ENCODE results near the gene CXorf38. TPM values are rescaled to one million over a fixed set of nuclear protein-coding genes. Genes with fewer than 3 reads are reported as not detected.

Gene CXorf38
- total RNA-seq (2021; fragmentation: NEBNext Ultra II Directional; extraction: Animal tissue kit (Norgen Biotek cat#: 25700)) (6.4 and 7.2 TPM in 2 replicates), polyA plus RNA-seq (2011; rRNA removed) (3.6 and 3.7 TPM in 2 replicates), polyA minus RNA-seq (2011; rRNA and poly(A)+ RNA removed) (4.0 and 4.6 TPM in 2 replicates)
- 5.8 TPM for polyA plus RNA-seq (2011; cell fraction: cytosol; rRNA removed)
- polyA plus RNA-seq (2011; cell fraction: nucleus; rRNA removed): 3.6 TPM
- 4.1 to 5.9 TPM (median 4.9 TPM) in 4 replicates for polyA plus RNA-seq (2012, experiment 1 of 2)
- polyA plus RNA-seq (2012, experiment 2 of 2): 1.1 TPM
- 4.5 TPM for polyA plus RNA-seq (2013, experiment 1 of 2)
- polyA plus RNA-seq (2013, experiment 2 of 2): 4.4 TPM
- 2.6 TPM for polyA minus RNA-seq (2011; cell fraction: cytosol; rRNA and poly(A)+ RNA removed)
- polyA minus RNA-seq (2011; cell fraction: nucleus; rRNA and poly(A)+ RNA removed): 6.0 TPM
- long read RNA-seq, experiment 1, partial matches to known transcripts: 2 of 8 reads
- long read RNA-seq, experiment 1, other reads (novel, unspliced or antisense): 4 of 8 reads
- long read RNA-seq, experiment 2: 0 reads

- H3K4me3 ChIP-seq (ENCODE audit: extremely low read depth in 1 of 4, insufficient read depth in 2 of 4, low read depth in 3 of 4, low read length in 4 of 4): peak within 1 kb of the TSS; percentile 43 to 91 (median 66)
- H3K56ac ChIP-seq (replicated peaks; ENCODE audit: insufficient read length, low read depth, low read length): no peak within 1 kb of the TSS
- H3K4ac ChIP-seq (replicated peaks; ENCODE audit: insufficient read length, low read depth, low read length): no peak within 1 kb of the TSS
- H3K9me3 ChIP-seq (ENCODE audit: insufficient read depth in 2 of 2, low read depth in 1 of 2, low read length in 1 of 2): no peaks in the 10 kb centered on the region
- H3K4me2 ChIP-seq (ENCODE audit: insufficient read depth in 1 of 2, low read depth in 2 of 2, low read length in 2 of 2): peak within 1 kb of the TSS; percentile 73 to 89
- H3K14ac ChIP-seq (ENCODE audit: insufficient read length): no peak within 1 kb of the TSS
- H2BK12ac ChIP-seq (ENCODE audit: low read depth, low read length): no peak within 1 kb of the TSS; the same call in 1 of the 2 replicates
- H3K4me1 ChIP-seq (replicated peaks in 1 of 4; ENCODE audit: control insufficient read depth in 3 of 4, insufficient read depth in 4 of 4, low read length in 3 of 4): peaks cover 0 to 3% (median 0%) of the 10 kb centered on the region in 4 experiments; a peak in 2 of 7 replicates
- H4K91ac ChIP-seq (replicated peaks; ENCODE audit: insufficient read length, low read length): no peak within 1 kb of the TSS
- peaks cover 0 to 19% (median 0%) of the 10 kb centered on the region in 4 experiments; a peak in 2 of 8 replicates for H3K36me3 ChIP-seq (ENCODE audit: control insufficient read depth in 2 of 4, insufficient read depth in 4 of 4, low read length in 3 of 4)
- H2AK5ac ChIP-seq (ENCODE audit: low read depth, low read length): no peak within 1 kb of the TSS
- FAIRE-seq: no peak
- peak within 1 kb of the TSS; percentile 75 for H3K27ac ChIP-seq (ENCODE audit: low read depth, low read length)
- H3K79me1 ChIP-seq (ENCODE audit: low read depth, low read length): 0 out of 2 replicates have a peak, but pooled peaks cover 2% of the 10 kb centered on the region
- no peak within 1 kb of the TSS for H2AFZ ChIP-seq (ENCODE audit: low read length)
- H3K79me2 ChIP-seq (ENCODE audit: control insufficient read depth in 1 of 2, insufficient read depth in 2 of 2, low read length in 2 of 2): peaks cover 0 to 14% of the 10 kb centered on the region in 2 experiments; a peak in 2 of 4 replicates
- no peak within 1 kb of the TSS for H2BK120ac ChIP-seq (replicated peaks; ENCODE audit: low read depth, low read length)
- H4K8ac ChIP-seq (ENCODE audit: extremely low read depth, insufficient read depth, low read length): no peak within 1 kb of the TSS
- no peak within 1 kb of the TSS for H2BK15ac ChIP-seq (ENCODE audit: low read length)
- H3K23me2 ChIP-seq (ENCODE audit: low read depth, low read length): peaks cover 5% of the 10 kb centered on the region
- H4K5ac ChIP-seq (ENCODE audit: insufficient read length, low read depth, low read length): no peak within 1 kb of the TSS
- peak within 1 kb of the TSS in 3 of 4 experiments; percentile 25 to 67 (median 55); a peak in 5 of 7 replicates for H3K9ac ChIP-seq (replicated peaks in 1 of 4; ENCODE audit: extremely low read depth in 1 of 4, low read depth in 3 of 4, low read length in 3 of 4)
- DNase-seq (ENCODE audit: low read depth in 1 of 2, low spot score in 2 of 2): peak; percentile 65 to 91
- peaks cover 0 to 7% of the 10 kb centered on the region in 2 experiments for H4K20me1 ChIP-seq (replicated peaks in 1 of 2; ENCODE audit: control insufficient read depth in 1 of 2, insufficient read depth in 2 of 2, low read length in 2 of 2)
- H3K18ac ChIP-seq (ENCODE audit: extremely low read depth, low read length): no peak within 1 kb of the TSS; the same call in 1 of the 2 replicates
- H2BK20ac ChIP-seq (ENCODE audit: low read length): no peak within 1 kb of the TSS
- H3K23ac ChIP-seq (ENCODE audit: insufficient read length): no peak within 1 kb of the TSS
- WGBS, 2 experiments (ENCODE audit: extremely low coverage in 1 of 2, insufficient coverage in 1 of 2, insufficient read length in 1 of 2, insufficient replicate concordance in 2 of 2, low coverage in 1 of 2, low lambda C conversion rate in 2 of 2, missing lambda C conversion rate in 1 of 2): 11% methylated on average over 19 of the region's 66 CpGs; no CpG with 5 or more reads in 1 of the 2 experiments
- POLR2A ChIA-PET (ENCODE audit: partially characterized antibody): interaction anchor here (1.1 to 1.3 kb wide), 2 partner anchors 11 to 103 kb away, joined by 3 to 4 read pairs; no protein-coding TSS in a partner anchor
- CTCF ChIA-PET (ENCODE audit: partially characterized antibody): interaction anchor here (0.6 kb wide), 1 partner anchor 345 kb away, joined by 4 read pairs; no protein-coding TSS in a partner anchor
- H3K27me3 ChIP-seq (replicated peaks in 1 of 4; ENCODE audit: control insufficient read depth in 3 of 4, extremely low read depth in 1 of 4, insufficient read depth in 3 of 4, low read length in 3 of 4): no peaks in the 10 kb centered on the region
- no peak within 1 kb of the TSS for H2BK5ac ChIP-seq (ENCODE audit: low read depth, low read length)
- TF ChIP-seq ATF3 (IDR thresholded peaks at IDR 0.05; ENCODE audit: insufficient read depth, low read depth, low read length) (no peak), PHF8 (conservative IDR thresholded peaks at IDR 0.05; ENCODE audit: low read depth, low read length) (peak; percentile 45; the same call in 1 of the 2 replicates), TAF1 (IDR thresholded peaks at IDR 0.05; ENCODE audit: low read depth, low read length) (peak; percentile 53; the same call in 1 of the 2 replicates), EZH2 (IDR thresholded peaks at IDR 0.05; ENCODE audit: low read depth, low read length, severe bottlenecking) (no peak), POLR2AphosphoS5 (IDR thresholded peaks at IDR 0.05; ENCODE audit: low read depth, low read length) (peak; percentile 89), SAP30 (IDR thresholded peaks at IDR 0.05; ENCODE audit: insufficient read depth, insufficient replicate concordance, low read length) (no peak), SP4 (IDR thresholded peaks at IDR 0.05; ENCODE audit: low read length) (peak; percentile 83; the same call in 1 of the 2 replicates), BACH1 (IDR thresholded peaks at IDR 0.05; ENCODE audit: low read length) (no peak)
Observed at GRCh38 chrX:40647307-40648197, at the start of gene CXorf38. Gene CXorf38, minus strand, starts transcription at chrX:40647561. Its CDS starts 41 bp downstream, at chrX:40647520.

Data from H1 (cell line).